Neural cell (in vitro differentiated cells): Measurements from ENCODE around the gene WIPF2.

ENCODE experiments used
- CTCF ChIP-seq: fragments of 450-650 bp; IDR thresholded peaks from 2 replicates; pipeline ENCODE4 v1.5.1; 2014; ENCODE audit warnings: antibody characterized with exemption, mild to moderate bottlenecking, moderate library complexity; ENCODE audit not compliant: poor library complexity, severe bottlenecking
- EP300 ChIP-seq: fragments of 450-650 bp; conservative IDR thresholded peaks from 2 replicates; pipeline ENCODE4 v1.6.1; 2014; ENCODE audit warnings: antibody characterized with exemption, mild to moderate bottlenecking, moderate library complexity; ENCODE audit not compliant: poor library complexity, severe bottlenecking
- POLR2AphosphoS5 ChIP-seq: IDR thresholded peaks from 2 replicates; pipeline ENCODE4 v1.6.1; 2012
- TAF1 ChIP-seq: IDR thresholded peaks from 2 replicates; pipeline ENCODE4 v1.6.1; 2012; ENCODE audit warnings: low read depth

DNA sequence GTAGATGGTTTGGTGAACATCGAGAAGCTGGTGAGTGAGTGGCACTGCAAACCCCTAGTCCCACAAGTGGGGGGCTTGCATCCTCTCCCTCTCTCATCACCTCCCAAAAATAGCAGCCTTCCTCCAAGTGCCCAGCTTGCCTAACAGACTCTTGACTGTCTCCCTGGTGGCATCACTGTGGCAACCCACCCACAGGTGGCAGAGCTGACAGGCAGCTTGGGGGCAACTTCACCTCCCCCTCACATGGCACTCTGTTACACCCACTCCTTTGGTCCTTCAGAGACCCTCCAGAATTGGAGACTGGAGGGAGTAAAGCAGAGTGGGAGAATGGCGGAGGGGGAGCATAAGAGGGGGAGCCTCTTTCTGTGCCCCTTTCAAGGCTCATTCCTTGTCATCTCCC is 26.1 kb upstream of the WIPF2 start:
- TF ChIP-seq EP300 (no peak), CTCF (no peak), TAF1 (no peak), POLR2AphosphoS5 (no peak)
